Fibroblast of the aortic adventitia (primary cell): ENCODE data around the gene TIMM23B. TPM values are rescaled to one million over a fixed set of nuclear protein-coding genes. Genes with fewer than 3 reads are reported as not detected.
"Not testable (repeated sequence)": the region's sequence is repeated elsewhere in the genome, so short reads cannot be mapped to it uniquely, and the experiment has no call there.

ENCODE experiments used
- DNase-seq: peaks from one replicate; pipeline ENCODE4 v3.0.0-alpha.2; 2010; ENCODE audit warnings: low read depth
- H3K4me3 ChIP-seq: 2 replicates; pipeline ENCODE4 v1.5.1; 2011; ENCODE audit warnings: low read depth, mild to moderate bottlenecking, control low read depth, low read length, moderate library complexity
- total RNA-seq: library from RNA; depleted of rRNA; stranded (reverse); fragments of >200 nt; gene quantifications from 2 replicates; pipeline ENCODE4 v1.2.3, GENCODE V29; 2012; ENCODE audit warnings: low replicate concordance

Gene TIMM23B
- total RNA-seq = 15.8 and 17.2 TPM in 2 replicates

- H3K4me3 ChIP-seq = peak within 1 kb of the TSS; percentile 80
- peak; percentile 73 for DNase-seq
Measured at GRCh38 chr10:49941447-49942338, at the start of gene TIMM23B, which contains the start of gene PARG. TSS of gene TIMM23B (plus strand) at chr10:49942053. CDS start at chr10:49942195, 142 bp downstream. TSS of gene PARG (minus strand) at chr10:49942027. CDS start at chr10:49941725, 302 bp downstream.

- DNase-seq = not testable (repeated sequence)
Measured at GRCh38 chr10:49899999-49900398, 41.9 kb upstream of the TIMM23B start.

GRCh38 chr10:49900406-49900805 is 41.4 kb upstream of the TIMM23B start:
- not testable (repeated sequence) for H3K4me3 ChIP-seq, DNase-seq

More at GRCh38 chr10:49899999-49900398, 41.9 kb upstream of the TIMM23B start:
- H3K4me3 ChIP-seq = not testable (repeated sequence)

- DNase-seq, H3K4me3 ChIP-seq: not testable (repeated sequence)
Measured at GRCh38 chr10:49903829-49904228, 38.0 kb upstream of the TIMM23B start.

DNA sequence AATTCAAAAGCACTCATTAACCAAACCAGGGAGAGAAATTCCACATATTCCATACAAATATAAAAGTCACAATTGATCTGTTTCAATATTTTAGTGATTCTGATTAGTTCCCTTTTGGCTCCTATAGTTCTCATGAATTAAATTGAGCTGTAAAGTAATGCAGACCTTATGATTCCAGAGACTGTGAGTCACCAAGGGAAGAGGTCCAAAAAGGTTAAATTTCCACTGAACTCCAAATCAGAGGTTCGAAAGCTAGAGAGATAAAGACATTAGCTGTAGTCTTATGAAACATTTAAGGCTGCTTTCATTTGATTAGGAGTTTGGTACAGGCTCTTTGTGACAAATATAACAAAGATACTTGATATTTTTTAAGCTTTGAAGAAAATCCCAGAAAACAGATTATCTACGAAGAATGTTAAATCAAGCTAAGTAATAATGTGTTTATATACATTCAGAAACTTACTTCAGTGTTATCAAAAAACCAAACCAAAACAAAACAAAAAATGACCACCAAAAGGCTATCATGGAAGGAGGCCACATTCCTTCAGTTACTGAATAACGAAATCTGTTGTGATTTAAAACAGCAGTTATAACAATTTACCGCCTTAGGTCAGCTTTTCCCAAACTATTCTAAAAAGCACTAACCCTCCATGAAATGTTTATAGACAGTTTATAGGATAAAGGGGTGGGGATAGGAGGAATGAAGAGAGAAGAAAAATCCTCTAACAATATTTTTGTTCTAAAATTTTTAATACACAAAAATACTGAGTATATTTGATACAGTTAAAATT is 33.4 kb upstream of the TIMM23B start:
- H3K4me3 ChIP-seq = not testable (repeated sequence)
- peak; percentile 32 for DNase-seq

- H3K4me3 ChIP-seq, DNase-seq: not testable (repeated sequence)
Measured at GRCh38 chr10:49910295-49910694, 31.6 kb upstream of the TIMM23B start.

- not testable (repeated sequence) for H3K4me3 ChIP-seq
Measured at GRCh38 chr10:49916451-49916850, 25.4 kb upstream of the TIMM23B start.

GRCh38 chr10:49917927-49918326 is 23.9 kb upstream of the TIMM23B start:
- H3K4me3 ChIP-seq, DNase-seq: not testable (repeated sequence)

More at GRCh38 chr10:49916451-49916850, 25.4 kb upstream of the TIMM23B start:
- not testable (repeated sequence) for DNase-seq

- DNase-seq = not testable (repeated sequence)
Measured at GRCh38 chr10:49922041-49922440, 19.8 kb upstream of the TIMM23B start.

DNA sequence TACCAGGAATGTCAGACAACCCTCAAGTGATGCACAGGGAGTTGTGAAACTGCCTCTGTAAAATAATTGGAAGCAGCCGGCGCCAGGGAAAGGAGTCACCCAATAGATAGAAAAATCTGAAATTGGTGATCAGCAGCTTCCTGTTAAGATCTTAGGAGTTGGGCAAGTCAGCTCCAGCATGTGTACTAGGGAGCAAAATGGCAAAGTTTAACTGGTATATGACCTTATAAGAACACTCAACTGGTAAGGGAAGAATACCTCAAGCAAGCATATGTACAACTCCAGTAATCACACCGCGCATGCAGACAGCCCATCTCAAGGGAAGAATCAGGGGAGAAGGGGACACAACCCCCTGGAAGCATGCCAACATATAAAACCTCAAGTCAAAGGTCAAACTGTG is 18.3 kb upstream of the TIMM23B start:
- H3K4me3 ChIP-seq, DNase-seq: not testable (repeated sequence)

More at GRCh38 chr10:49922041-49922440, 19.8 kb upstream of the TIMM23B start:
- not testable (repeated sequence) for H3K4me3 ChIP-seq

DNA sequence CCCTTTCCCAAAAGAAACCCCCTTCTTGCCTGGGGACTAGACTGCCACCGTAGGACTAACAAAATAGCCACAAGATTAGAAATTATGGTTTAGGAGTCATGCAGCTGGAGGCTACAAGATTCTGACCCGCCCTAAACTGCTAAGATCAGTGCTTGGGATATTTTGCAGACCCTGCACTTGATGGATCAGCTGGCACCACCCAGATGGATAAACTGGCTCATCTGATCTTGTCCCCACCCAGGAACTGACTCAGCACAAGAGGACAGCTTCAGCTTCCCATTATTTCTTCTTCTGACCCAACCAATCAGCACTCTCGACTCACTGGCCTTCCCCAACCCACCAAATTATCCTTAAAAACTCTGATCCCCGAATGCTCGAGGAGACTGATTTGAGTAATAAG is 10.6 kb upstream of the TIMM23B start:
- H3K4me3 ChIP-seq, DNase-seq: not testable (repeated sequence)

DNA sequence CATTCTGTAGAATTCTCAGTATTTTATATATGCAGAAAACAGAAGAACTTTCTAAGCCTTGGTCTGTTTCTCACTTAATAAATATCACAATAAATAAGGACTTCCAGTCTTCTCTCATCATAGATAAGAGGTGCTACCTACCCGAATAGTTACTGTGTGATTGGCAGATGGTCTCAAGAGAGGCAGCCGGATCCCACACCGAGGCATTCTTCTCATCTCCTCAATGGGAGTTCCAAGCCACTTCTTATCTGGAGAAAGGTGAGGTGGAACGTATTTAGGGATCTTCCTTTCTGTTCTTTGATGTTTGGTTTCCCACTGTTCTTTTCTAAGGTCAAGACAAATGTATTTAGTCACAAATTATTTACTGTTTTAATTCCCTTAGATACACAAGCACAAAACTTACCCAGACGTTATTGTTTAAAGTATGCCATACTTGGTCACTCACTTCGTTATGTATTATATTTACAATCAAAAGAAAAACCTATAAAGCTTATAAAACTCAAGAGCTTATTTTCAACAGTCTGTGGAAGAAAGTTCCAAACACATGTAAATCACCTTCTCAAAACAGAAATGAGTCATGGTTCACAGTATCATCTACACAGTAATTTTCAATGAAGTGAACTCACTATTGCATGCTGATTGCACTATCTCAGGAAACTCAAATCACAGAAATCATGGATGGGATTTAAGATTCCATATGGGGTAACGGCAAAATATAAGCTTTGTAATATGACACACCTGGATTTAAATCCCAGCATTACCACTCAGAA is 9.7 kb upstream of the TIMM23B start:
- H3K4me3 ChIP-seq, DNase-seq: not testable (repeated sequence)

DNA sequence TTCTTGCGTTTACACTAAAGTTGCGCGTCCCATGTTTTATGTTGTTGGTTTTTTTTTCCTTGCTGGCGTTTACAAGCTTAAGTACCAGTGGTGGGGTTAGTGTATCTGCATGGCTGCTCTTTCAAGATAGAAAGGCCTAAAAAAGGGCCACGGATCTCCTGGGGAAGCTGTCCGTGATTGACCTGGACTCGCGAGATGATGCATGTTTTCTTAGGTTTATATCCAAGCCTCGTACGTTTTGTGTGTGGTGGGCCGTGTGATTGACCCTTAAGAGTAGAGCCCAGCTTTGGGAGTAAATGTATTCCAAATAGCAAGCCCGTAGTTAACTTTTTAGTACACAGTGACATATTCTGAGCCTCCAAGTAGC is 469 bp downstream of the TIMM23B start:
- peak; percentile 12 for DNase-seq
- H3K4me3 ChIP-seq = peak overlapping the region; percentile 80

GRCh38 chr10:49943607-49944006 is 1.8 kb downstream of the TIMM23B start:
- not testable (repeated sequence) for H3K4me3 ChIP-seq, DNase-seq

DNA sequence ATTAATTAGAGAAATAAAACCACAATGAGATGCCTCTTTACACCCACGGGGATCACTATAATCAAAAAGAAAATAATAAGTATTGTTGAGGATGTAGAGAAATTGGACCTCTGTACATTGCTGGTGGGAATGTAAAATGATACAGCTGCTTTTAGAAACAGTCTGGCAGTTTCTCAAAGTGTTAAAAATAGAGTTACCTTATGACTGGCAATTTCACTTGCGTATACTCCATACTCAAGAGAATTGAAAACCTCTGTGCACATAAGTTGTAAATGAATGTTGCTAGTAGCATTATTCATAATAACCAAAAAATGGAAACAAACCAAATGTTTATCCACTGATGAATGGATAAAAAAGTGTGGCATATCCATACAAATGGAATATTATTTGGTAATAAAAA is 6.3 kb downstream of the TIMM23B start:
- DNase-seq, H3K4me3 ChIP-seq: not testable (repeated sequence)

- not testable (repeated sequence) for DNase-seq, H3K4me3 ChIP-seq
Measured at GRCh38 chr10:49948737-49949136, 6.9 kb downstream of the TIMM23B start.

- H3K4me3 ChIP-seq, DNase-seq: not testable (repeated sequence)
Measured at GRCh38 chr10:49952006-49952405, 10.2 kb downstream of the TIMM23B start.

GRCh38 chr10:49953122-49953521 is 11.3 kb downstream of the TIMM23B start:
- DNase-seq = peak; percentile 19
- H3K4me3 ChIP-seq = not testable (repeated sequence)
